ENCODE results near the gene AIFM3. TPM values are rescaled to one million over a fixed set of nuclear protein-coding genes. Genes with fewer than 3 reads are reported as not detected.
A peak's percentile ranks its signal among the peaks of the same experiment; 100 is the strongest.

Gene AIFM3
- total and polyA plus RNA-seq, 2 donors (not counting 3 experiments of a cell fraction or from before 2014, with no cell fraction given) = 0.15 TPM; not detected in 1

GRCh38 chr22:20981787-20982562 is 14.9 kb downstream of the AIFM3 start, which contains the start of gene LZTR1:
LZTR1 (plus strand) TSS chr22:20982297; CDS start chr22:20982372, 75 bp downstream.
- H3K9me1 ChIP-seq (replicated peaks; ENCODE audit: control insufficient read depth, extremely low read depth, insufficient read depth, low read length) = no peaks in the 10 kb centered on the region
- intact Hi-C loops (cut with micrococcal nuclease) = loop anchor here (1.0 kb wide), 3 partner anchors 20 to 97 kb away; partner anchors contain the start of gene THAP7
- peaks cover 0 to 10% of the 10 kb centered on the region in 2 experiments for H3K36me3 ChIP-seq (ENCODE audit: control insufficient read depth in 2 of 2, extremely low read depth in 1 of 2, insufficient read depth in 2 of 2, low read length in 2 of 2)
- ChIA-PET CTCF (interaction anchor here (0.6 to 2.5 kb wide), 12 partner anchors 9 to 178 kb away, joined by 3 to 31 read pairs (median 8); partner anchors contain the start of genes CRKL and THAP7), POLR2A (interaction anchor here (0.6 to 1.5 kb wide), 8 partner anchors 10 to 1917 kb away, joined by 3 to 10 read pairs (median 4); partner anchors contain the start of genes CRKL and THAP7)
- peaks cover 17% of the 10 kb centered on the region for H3K79me2 ChIP-seq (ENCODE audit: control insufficient read depth, insufficient read depth, low read length)
- peaks cover 5% of the 10 kb centered on the region for H3K9me3 ChIP-seq (replicated peaks; ENCODE audit: control insufficient read depth, insufficient read depth, low read length)
- dilution Hi-C loops (cut with MboI; ENCODE audit: extremely low pct_ligation_motif_present, low sequenced_read_pairs) = no loop called here
- H3K4me1 ChIP-seq (ENCODE audit: control insufficient read depth, extremely low read depth, insufficient read depth, low read length) = peaks cover 17% of the 10 kb centered on the region
- H2AFZ ChIP-seq (ENCODE audit: low read depth, low read length) = peak within 1 kb of the TSS; percentile 92
- no peaks in the 10 kb centered on the region for H4K20me1 ChIP-seq (replicated peaks; ENCODE audit: control insufficient read depth, extremely low read depth, insufficient read depth, low read length)
- BruUV-seq (replicated peaks) = TSS peak; percentile 91
- H3K27me3 ChIP-seq (ENCODE audit: control insufficient read depth in 2 of 2, insufficient read depth in 2 of 2, low read length in 2 of 2) = no peaks in the 10 kb centered on the region
- H3K4me3 ChIP-seq (replicated peaks in 1 of 3; ENCODE audit: insufficient read depth in 1 of 3, low read depth in 1 of 3, low read length in 3 of 3) = peak within 1 kb of the TSS; percentile 54 to 92 (median 65)
- H3K4me2 ChIP-seq (ENCODE audit: insufficient read depth, low read length) = peak within 1 kb of the TSS; percentile 79
- peak within 1 kb of the TSS; percentile 62 for H3K27ac ChIP-seq (ENCODE audit: insufficient read depth, low read depth, low read length)
- DNase-seq (ENCODE audit: low read depth, low spot score) (peak; percentile 91), FAIRE-seq (peak; percentile 96)
- H3K9ac ChIP-seq (replicated peaks; ENCODE audit: extremely low read depth, insufficient read depth, low read length) = peak within 1 kb of the TSS; percentile 70
- TF ChIP-seq EZH2 (IDR thresholded peaks at IDR 0.05; ENCODE audit: borderline replicate concordance, low read depth, low read length, severe bottlenecking) (no peak), POLR2A (IDR thresholded peaks at IDR 0.05; ENCODE audit: low read depth, low read length) (peak; percentile 96), FOS (IDR thresholded peaks at IDR 0.05; ENCODE audit: borderline replicate concordance, insufficient read depth, low read length) (no peak), MAX (IDR thresholded peaks at IDR 0.05; ENCODE audit: insufficient read depth, insufficient read length) (peak; percentile 26), CTCF (IDR thresholded peaks at IDR 0.05; ENCODE audit: extremely low read depth in 1 of 2, insufficient read depth in 1 of 2, low read depth in 1 of 2, low read length in 2 of 2) (peak; percentile 67 to 82), GATA2 (IDR thresholded peaks at IDR 0.05; ENCODE audit: insufficient read depth, insufficient read length, low read depth, low read length) (no peak), POLR2AphosphoS5 (IDR thresholded peaks at IDR 0.05; ENCODE audit: insufficient read depth, low read depth, low read length) (peak; percentile 99), JUN (IDR thresholded peaks at IDR 0.05; ENCODE audit: borderline replicate concordance, insufficient read depth, insufficient read length, low read depth) (no peak)

All from endothelial cell of umbilical vein (primary cell).